H1 (cell line): Measurements from ENCODE around the gene OCRL. TPM values are rescaled to one million over a fixed set of nuclear protein-coding genes. Genes with fewer than 3 reads are reported as not detected.

ENCODE experiments used
- CBX5 ChIP-seq: fragments of 300-800, 300-1000 bp; sonication (generic); IDR thresholded peaks from 2 replicates; pipeline ENCODE4 v1.7.1; 2016; ENCODE audit warnings: antibody characterized with exemption, low read length, low read depth
- EP300 ChIP-seq, 2 experiments: IDR thresholded peaks; 1 replicate in 1 of 2; 2 replicates in 1 of 2; pipeline ENCODE4 v1.6.1; 2011 to 2012; ENCODE audit warnings: low read depth in 2 of 2, low read length in 2 of 2, mild to moderate bottlenecking in 2 of 2, borderline replicate concordance in 1 of 2, inconsistent platforms in 1 of 2, moderate library complexity in 1 of 2
- POLR2AphosphoS5 ChIP-seq: IDR thresholded peaks from 2 replicates; pipeline ENCODE4 v1.6.1; 2011; ENCODE audit warnings: low read depth, low read length
- RNF2 ChIP-seq: fragments of 200-900, 300-1000 bp; sonication (generic); IDR thresholded peaks from 2 replicates; pipeline ENCODE4 v1.7.1; 2016; ENCODE audit warnings: borderline replicate concordance, low read depth, mild to moderate bottlenecking, antibody characterized with exemption, low read length; ENCODE audit not compliant: poor library complexity, severe bottlenecking; ENCODE audit errors: missing control alignments
- polyA plus RNA-seq, 7 experiments: library from polyadenylated mRNA; depleted of rRNA in 3 of 7; stranded (reverse) in 5 of 7; unstranded in 2 of 7; fragments of >200 nt in 5 of 7; fragments of 200-250 nt in 2 of 7; gene quantifications; 1 replicate in 5 of 7; 2 replicates in 1 of 7; 4 replicates in 1 of 7; pipeline versions ENCODE4 v1.2.1 to v1.2.3, GENCODE V29; 2011 to 2013; ENCODE audit warnings: missing spikeins in 2 of 7, mixed read lengths in 2 of 7
- total RNA-seq: library from RNA; stranded (reverse); fragmentation: NEBNext Ultra II Directional; extraction: Animal tissue kit (Norgen Biotek cat#: 25700); gene quantifications from 2 replicates; pipeline ENCODE4 v1.2.1, GENCODE V29; 2021
- TF ChIP-seq, protein P1 (sequence below): IDR thresholded peaks from 2 replicates; pipeline ENCODE4 v1.6.1; 2012; ENCODE audit warnings: inconsistent platforms

OCRL gene
- total and polyA plus RNA-seq, 2 of the 8 experiments (the other 6 are each of a cell fraction or from before 2014, with no cell fraction given), result 12.7 to 15.1 TPM

DNA sequence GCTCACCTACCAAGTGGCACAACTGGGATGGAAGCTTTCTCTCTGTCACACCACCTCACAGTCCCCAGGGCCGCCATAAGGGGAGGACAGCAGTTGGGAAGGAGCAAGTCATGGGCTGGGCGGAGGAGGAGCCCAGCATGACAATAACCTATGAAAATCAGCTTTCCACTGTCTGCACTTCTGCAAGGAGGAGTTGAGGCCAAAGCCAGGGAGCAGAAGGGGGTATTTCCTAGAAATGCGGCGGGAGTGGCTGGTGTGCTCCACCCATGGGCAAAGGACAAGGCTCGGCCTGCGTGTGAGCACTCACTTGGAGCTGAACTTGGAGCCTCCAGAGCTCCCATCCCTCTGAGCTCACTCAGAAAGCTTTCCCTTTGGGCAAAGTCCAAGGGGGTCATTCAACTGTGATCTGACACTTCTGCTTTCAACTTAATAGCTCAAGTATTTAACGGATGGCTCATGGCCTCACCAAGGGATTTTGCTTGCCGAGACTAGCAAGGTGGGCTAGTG is 96.2 kb downstream of the OCRL start (continued):
- TF ChIP-seq, protein P1, sequence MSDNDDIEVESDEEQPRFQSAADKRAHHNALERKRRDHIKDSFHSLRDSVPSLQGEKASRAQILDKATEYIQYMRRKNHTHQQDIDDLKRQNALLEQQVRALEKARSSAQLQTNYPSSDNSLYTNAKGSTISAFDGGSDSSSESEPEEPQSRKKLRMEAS, result no peak
- TF ChIP-seq EP300 (IDR thresholded peaks at IDR 0.05; ENCODE audit: borderline replicate concordance in 1 of 2, low read depth in 2 of 2, low read length in 2 of 2), result no peak
- TF ChIP-seq CBX5, result no peak
- TF ChIP-seq POLR2AphosphoS5, result no peak
- TF ChIP-seq RNF2, result no peak
- TF ChIP-seq, all 59 proteins: peak for 0
